ENCODE results near the gene CYTH4. TPM values are rescaled to one million over a fixed set of nuclear protein-coding genes. Genes with fewer than 3 reads are reported as not detected.

Gene CYTH4
- total and polyA plus RNA-seq, 2 experiments from 2014 or later = not detected

DNA sequence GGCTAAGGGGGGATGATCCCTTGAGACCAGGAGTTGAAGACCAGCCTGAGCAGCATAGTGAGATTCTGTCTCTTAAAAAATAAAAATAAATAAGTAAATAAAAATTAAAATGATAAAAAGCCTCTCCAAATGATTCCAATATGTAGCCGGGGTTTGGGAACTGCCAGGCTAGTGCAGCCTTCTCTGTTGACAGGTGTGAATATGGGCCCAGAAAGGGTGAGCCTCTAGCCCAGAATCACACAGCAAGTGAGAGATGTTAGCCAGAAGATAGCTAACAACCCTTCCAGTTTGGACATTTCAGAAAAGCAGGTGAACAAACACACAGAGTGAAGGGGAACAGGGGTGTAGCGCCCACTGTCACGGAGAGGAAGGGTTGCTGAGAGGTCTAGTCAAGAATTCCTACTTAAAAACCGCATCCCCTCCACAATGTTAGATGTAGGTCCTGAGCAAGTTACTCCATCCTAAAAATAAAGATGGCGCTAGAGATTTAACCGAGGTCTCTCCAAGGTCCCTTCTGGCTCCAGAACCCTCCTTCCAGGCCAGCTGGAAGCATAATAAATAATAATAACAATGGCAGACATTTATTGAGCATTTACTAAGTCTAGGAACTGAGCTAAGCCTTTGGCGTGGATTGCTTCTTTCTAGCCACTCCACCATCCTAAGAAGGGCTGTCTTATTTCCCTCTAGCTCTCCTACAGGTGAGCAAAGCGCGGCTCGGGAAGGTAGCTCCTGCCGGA, 51.6 kb downstream of the CYTH4 start:
- H3K9me2 ChIP-seq (ENCODE audit: insufficient read depth) = no peaks in the 10 kb centered on the region
- 0 out of 2 replicates have a peak, but pooled peaks cover 3% of the 10 kb centered on the region for H3F3A ChIP-seq (replicated peaks; ENCODE audit: low read depth)
- peak overlapping the region; percentile 82 for H3K4me2 ChIP-seq
- H3K27ac Mint-ChIP-seq = no peak overlapping the region
- H3K27me3 ChIP-seq (ENCODE audit: insufficient read depth) = peaks cover 35% of the 10 kb centered on the region
- H3K27ac ChIP-seq (ENCODE audit: low read depth) = no peak overlapping the region
- H3K79me2 ChIP-seq (replicated peaks; ENCODE audit: insufficient read depth) = no peaks in the 10 kb centered on the region
- H3K4me1 Mint-ChIP-seq = peaks cover 25% of the 10 kb centered on the region
- H3K9me3 Mint-ChIP-seq = no peaks in the 10 kb centered on the region
- peaks cover 42% of the 10 kb centered on the region for H3K27me3 Mint-ChIP-seq (ENCODE audit: insufficient read depth, low read depth, poor library complexity)
- no peak for TF ChIP-seq EZH2phosphoT487 (IDR thresholded peaks at IDR 0.05; ENCODE audit: unreplicated experiment)
- TF ChIP-seq, protein P1, sequence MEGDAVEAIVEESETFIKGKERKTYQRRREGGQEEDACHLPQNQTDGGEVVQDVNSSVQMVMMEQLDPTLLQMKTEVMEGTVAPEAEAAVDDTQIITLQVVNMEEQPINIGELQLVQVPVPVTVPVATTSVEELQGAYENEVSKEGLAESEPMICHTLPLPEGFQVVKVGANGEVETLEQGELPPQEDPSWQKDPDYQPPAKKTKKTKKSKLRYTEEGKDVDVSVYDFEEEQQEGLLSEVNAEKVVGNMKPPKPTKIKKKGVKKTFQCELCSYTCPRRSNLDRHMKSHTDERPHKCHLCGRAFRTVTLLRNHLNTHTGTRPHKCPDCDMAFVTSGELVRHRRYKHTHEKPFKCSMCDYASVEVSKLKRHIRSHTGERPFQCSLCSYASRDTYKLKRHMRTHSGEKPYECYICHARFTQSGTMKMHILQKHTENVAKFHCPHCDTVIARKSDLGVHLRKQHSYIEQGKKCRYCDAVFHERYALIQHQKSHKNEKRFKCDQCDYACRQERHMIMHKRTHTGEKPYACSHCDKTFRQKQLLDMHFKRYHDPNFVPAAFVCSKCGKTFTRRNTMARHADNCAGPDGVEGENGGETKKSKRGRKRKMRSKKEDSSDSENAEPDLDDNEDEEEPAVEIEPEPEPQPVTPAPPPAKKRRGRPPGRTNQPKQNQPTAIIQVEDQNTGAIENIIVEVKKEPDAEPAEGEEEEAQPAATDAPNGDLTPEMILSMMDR (conservative IDR thresholded peaks at IDR 0.05; ENCODE audit: low read depth in 2 of 2) = peak; percentile 15 to 21; a peak in 2 of 4 replicates
- no peak for ATAC-seq
- peak overlapping the region; percentile 71 for H3K4me3 Mint-ChIP-seq
- peak overlapping the region; percentile 68 for H3K4me3 ChIP-seq
- DNase-seq (ENCODE audit: low spot score) = no peak
- H3K4me1 ChIP-seq (ENCODE audit: insufficient read depth) = peaks cover 23% of the 10 kb centered on the region
- H2AFZ ChIP-seq = peak overlapping the region; percentile 92
- H3K36me3 ChIP-seq (ENCODE audit: insufficient read depth) = no peaks in the 10 kb centered on the region
- no peaks in the 10 kb centered on the region for H4K20me1 ChIP-seq (replicated peaks; ENCODE audit: insufficient read depth)
- no peaks in the 10 kb centered on the region for H3K36me3 Mint-ChIP-seq (ENCODE audit: low read depth)

DNA sequence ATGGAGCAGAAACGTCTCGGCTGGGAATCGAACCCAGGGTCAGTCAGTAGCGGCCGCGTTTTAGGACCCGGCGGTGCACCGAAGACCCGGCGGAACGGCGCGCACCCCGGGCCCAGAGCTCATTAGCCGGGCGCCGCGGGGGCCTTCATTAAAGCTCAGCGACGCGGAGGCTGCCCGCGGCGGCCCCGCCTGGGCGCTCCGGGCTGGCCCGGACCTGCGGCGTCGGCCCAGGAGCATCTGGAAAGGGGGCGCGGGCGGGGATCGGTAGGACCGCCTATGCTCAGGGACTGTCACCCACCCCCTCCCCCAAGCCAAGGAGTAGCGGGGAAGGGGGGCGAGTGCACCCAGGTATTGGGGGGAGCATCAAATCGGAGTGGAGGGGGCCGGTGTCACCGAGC, 52.2 kb downstream of the CYTH4 start:
- Mint-ChIP-seq H3K36me3 (ENCODE audit: low read depth) (no peaks in the 10 kb centered on the region), H3K4me1 (peaks cover 25% of the 10 kb centered on the region), H3K9me3 (no peaks in the 10 kb centered on the region), H3K27me3 (ENCODE audit: insufficient read depth, low read depth, poor library complexity) (peaks cover 38% of the 10 kb centered on the region), H3K4me3 (peak overlapping the region; percentile 72), H3K27ac (no peak overlapping the region)
- Histone ChIP-seq H4K20me1 (replicated peaks; ENCODE audit: insufficient read depth) (no peaks in the 10 kb centered on the region), H3K4me1 (ENCODE audit: insufficient read depth) (peaks cover 23% of the 10 kb centered on the region), H3K9me2 (ENCODE audit: insufficient read depth) (no peaks in the 10 kb centered on the region), H3K27me3 (ENCODE audit: insufficient read depth) (peaks cover 35% of the 10 kb centered on the region), H3K4me2 (peak overlapping the region; percentile 82), H3F3A (replicated peaks; ENCODE audit: low read depth) (0 out of 2 replicates have a peak, but pooled peaks cover 3% of the 10 kb centered on the region), H3K36me3 (ENCODE audit: insufficient read depth) (no peaks in the 10 kb centered on the region), H3K27ac (ENCODE audit: low read depth) (no peak overlapping the region), H3K79me2 (replicated peaks; ENCODE audit: insufficient read depth) (no peaks in the 10 kb centered on the region), H2AFZ (peak overlapping the region; percentile 92), H3K4me3 (peak overlapping the region; percentile 68)
- peak; percentile 65 for DNase-seq (ENCODE audit: low spot score)
- TF ChIP-seq JUNB (IDR thresholded peaks at IDR 0.05; ENCODE audit: unreplicated experiment) (no peak), EZH2 (IDR thresholded peaks at IDR 0.05; ENCODE audit: low read depth, unreplicated experiment) (peak; percentile 5), POLR2AphosphoS5 (IDR thresholded peaks at IDR 0.05; ENCODE audit: low read depth) (no peak)
- peak; percentile 34 for ATAC-seq

Data from GM23338 (cell line).